ENCODE measurements around the gene SMAP2. TPM values are rescaled to one million over a fixed set of nuclear protein-coding genes. Genes with fewer than 3 reads are reported as not detected.
A peak's percentile ranks its signal among the peaks of the same experiment; 100 is the strongest.

The SMAP2 gene
- total RNA-seq, 3 donors from 2014 or later (not counting 1 experiment from before 2014, with no cell fraction given) = 95.0 to 136 (median 127) TPM

DNA sequence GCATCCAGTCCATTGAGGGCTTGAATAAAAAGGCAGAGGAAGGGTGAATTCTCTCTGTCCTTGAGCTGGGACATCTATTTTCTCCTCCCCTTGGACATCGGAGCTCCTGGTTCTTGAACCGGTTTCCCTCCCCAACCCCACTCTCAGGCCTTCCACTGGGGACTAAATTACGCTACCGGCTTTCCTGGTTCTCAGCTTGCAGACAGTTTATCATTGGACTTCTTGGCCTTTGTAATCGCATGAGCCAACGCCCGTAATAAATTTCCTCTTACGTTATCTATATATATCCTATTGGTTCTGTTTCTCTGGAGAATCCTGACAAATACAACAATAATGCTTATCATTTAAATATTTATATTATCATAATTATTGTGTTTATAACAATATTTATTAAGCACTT is 36.1 kb upstream of the SMAP2 start:
- no peak overlapping the region for H3K4me3 Mint-ChIP-seq

DNA sequence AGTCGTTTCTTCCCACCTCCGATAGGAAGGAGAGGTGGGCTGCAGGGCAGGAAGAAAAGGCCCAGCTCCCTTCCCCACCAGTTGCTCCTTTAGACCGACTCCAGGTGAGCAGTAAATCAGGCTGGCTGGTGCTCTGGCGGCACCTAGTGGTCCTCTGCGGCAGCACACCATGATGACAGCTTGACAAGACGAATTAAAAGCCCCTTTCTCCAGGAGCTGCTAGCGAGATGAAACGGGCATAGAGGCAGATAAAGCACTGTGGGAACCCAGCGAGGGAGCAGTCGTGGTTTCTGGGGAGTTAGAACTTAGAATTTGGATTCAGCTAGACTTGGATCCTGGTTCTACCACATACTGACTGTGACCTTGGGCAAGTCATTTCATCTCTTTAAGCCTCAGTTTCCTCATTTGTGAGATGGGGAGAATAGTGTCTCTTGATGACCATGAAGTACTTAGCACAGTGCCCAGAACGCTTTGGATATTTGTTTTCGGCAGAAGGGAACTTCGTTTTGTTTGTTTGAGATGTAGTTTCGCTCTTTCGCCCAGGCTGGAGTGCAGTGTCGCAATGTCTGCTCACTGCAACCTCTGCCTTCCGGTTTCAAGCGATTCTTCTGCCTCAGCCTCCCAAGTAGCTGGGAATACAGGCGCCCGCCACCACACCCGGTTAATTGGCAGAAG is 34.6 kb upstream of the SMAP2 start:
- no peaks in the 10 kb centered on the region for H3K9me3 ChIP-seq (ENCODE audit: control insufficient read depth, insufficient read depth, low read length)
- TF ChIP-seq, protein P1, sequence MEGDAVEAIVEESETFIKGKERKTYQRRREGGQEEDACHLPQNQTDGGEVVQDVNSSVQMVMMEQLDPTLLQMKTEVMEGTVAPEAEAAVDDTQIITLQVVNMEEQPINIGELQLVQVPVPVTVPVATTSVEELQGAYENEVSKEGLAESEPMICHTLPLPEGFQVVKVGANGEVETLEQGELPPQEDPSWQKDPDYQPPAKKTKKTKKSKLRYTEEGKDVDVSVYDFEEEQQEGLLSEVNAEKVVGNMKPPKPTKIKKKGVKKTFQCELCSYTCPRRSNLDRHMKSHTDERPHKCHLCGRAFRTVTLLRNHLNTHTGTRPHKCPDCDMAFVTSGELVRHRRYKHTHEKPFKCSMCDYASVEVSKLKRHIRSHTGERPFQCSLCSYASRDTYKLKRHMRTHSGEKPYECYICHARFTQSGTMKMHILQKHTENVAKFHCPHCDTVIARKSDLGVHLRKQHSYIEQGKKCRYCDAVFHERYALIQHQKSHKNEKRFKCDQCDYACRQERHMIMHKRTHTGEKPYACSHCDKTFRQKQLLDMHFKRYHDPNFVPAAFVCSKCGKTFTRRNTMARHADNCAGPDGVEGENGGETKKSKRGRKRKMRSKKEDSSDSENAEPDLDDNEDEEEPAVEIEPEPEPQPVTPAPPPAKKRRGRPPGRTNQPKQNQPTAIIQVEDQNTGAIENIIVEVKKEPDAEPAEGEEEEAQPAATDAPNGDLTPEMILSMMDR (IDR thresholded peaks at IDR 0.05) = peak; percentile 99
- H3K4me3 ChIP-seq (ENCODE audit: low read length) = no peak overlapping the region
- no peaks in the 10 kb centered on the region for H3K27me3 ChIP-seq (ENCODE audit: control insufficient read depth, insufficient read depth, low read length)
- intact Hi-C loops (cut with micrococcal nuclease) = loop anchor here (1.0 to 2.0 kb wide), 4 partner anchors 65 to 254 kb away; no protein-coding TSS in a partner anchor
- peak; percentile 92 to 100 (median 99) for ATAC-seq
- no peaks in the 10 kb centered on the region for H3K36me3 Mint-ChIP-seq
- 44% methylated on average over 21 of the region's 21 CpGs for WGBS (ENCODE audit: insufficient coverage)
- no peaks in the 10 kb centered on the region for H3K9me3 Mint-ChIP-seq
- no peak overlapping the region for H3K4me3 Mint-ChIP-seq
- H3K4me1 Mint-ChIP-seq = peaks cover 6 to 7% of the 10 kb centered on the region in 2 donors
- no peaks in the 10 kb centered on the region for H3K36me3 ChIP-seq (ENCODE audit: control insufficient read depth, insufficient read depth, low read length)
- H3K27ac ChIP-seq (ENCODE audit: low read length) = no peak overlapping the region
- H3K4me1 ChIP-seq (ENCODE audit: control insufficient read depth, insufficient read depth, low read length) = peaks cover 13% of the 10 kb centered on the region
- peak; percentile 84 to 94 for DNase-seq
- H3K27ac Mint-ChIP-seq = peak overlapping the region in 1 of 2 donors; percentile 32
- peaks cover 0 to 8% of the 10 kb centered on the region in 2 donors for H3K27me3 Mint-ChIP-seq (ENCODE audit: low read depth in 2 of 2)

More for the DNA sequence above, 36.1 kb upstream of the SMAP2 start:
- TF ChIP-seq, protein P1 (IDR thresholded peaks at IDR 0.05) = no peak
- Histone ChIP-seq H3K9me3 (ENCODE audit: control insufficient read depth, insufficient read depth, low read length) (no peaks in the 10 kb centered on the region), H3K27me3 (ENCODE audit: control insufficient read depth, insufficient read depth, low read length) (no peaks in the 10 kb centered on the region), H3K4me1 (ENCODE audit: control insufficient read depth, insufficient read depth, low read length) (peaks cover 12% of the 10 kb centered on the region), H3K36me3 (ENCODE audit: control insufficient read depth, insufficient read depth, low read length) (no peaks in the 10 kb centered on the region), H3K27ac (ENCODE audit: low read length) (no peak overlapping the region), H3K4me3 (ENCODE audit: low read length) (no peak overlapping the region)
- H3K4me1 Mint-ChIP-seq = peaks cover 6 to 7% of the 10 kb centered on the region in 2 donors
- H3K27ac Mint-ChIP-seq = no peak overlapping the region
- DNase-seq (no peak), ATAC-seq (no peak)
- no peaks in the 10 kb centered on the region for H3K9me3 Mint-ChIP-seq
- 99% methylated on average over 7 of the region's 8 CpGs for WGBS (ENCODE audit: insufficient coverage)
- no peaks in the 10 kb centered on the region for H3K36me3 Mint-ChIP-seq
- H3K27me3 Mint-ChIP-seq (ENCODE audit: low read depth in 2 of 2) = peaks cover 7 to 12% of the 10 kb centered on the region in 2 donors
- intact Hi-C loops (cut with micrococcal nuclease) = no loop called here

DNA sequence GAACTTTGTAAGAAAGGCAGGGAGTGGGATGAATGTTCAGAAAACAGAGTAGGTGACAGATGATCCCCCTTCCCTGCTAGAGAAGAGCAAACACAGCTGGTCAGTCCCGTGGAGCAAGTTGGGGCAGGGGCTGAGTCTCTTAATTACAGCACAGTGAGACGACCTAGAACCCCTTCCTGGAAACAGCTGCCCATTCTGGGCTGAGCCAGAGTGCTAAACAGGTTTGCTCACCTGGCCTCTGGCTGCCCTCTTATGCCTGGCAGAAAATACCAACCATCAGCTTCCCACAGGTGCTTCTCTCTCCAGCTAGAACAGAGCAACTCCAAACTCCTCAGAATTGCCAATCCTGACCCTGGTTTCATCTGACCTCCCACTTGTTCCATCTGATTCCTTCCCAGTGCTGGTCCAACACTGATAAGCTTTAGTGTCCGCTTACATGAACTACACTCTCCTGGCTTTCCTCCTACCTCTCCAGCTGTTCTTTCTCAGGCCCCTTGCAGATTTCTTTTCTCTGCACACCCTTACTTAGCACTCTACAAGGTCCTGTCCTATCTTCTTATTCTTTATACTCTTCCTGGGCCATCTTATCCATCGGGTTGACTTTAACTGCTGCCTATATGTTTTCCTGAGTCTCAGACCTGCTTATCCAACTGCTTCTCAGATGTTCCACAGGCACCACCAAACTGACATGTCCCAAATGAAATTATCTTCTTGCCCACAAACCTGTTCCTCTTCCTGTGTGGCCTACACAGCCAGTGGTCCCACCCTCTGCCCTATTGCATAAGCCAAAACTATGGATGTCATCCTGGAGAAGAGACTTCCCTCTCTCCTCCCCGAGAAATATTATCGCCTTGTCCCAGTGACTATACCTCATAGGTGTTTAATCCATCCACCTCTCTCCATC is 33.9 kb upstream of the SMAP2 start:
- H3K27ac Mint-ChIP-seq = no peak overlapping the region
- ATAC-seq (no peak), DNase-seq (no peak)
- H3K9me3 Mint-ChIP-seq = no peaks in the 10 kb centered on the region
- no peak overlapping the region for H3K27ac ChIP-seq (ENCODE audit: low read length)
- H3K4me1 Mint-ChIP-seq = peaks cover 6 to 7% of the 10 kb centered on the region in 2 donors
- H3K27me3 Mint-ChIP-seq (ENCODE audit: low read depth in 2 of 2) = peaks cover 0 to 8% of the 10 kb centered on the region in 2 donors
- 68% methylated on average over 6 of the region's 6 CpGs for WGBS (ENCODE audit: insufficient coverage)
- no peaks in the 10 kb centered on the region for H3K9me3 ChIP-seq (ENCODE audit: control insufficient read depth, insufficient read depth, low read length)
- H3K4me3 Mint-ChIP-seq = no peak overlapping the region
- H3K36me3 Mint-ChIP-seq = no peaks in the 10 kb centered on the region
- no peaks in the 10 kb centered on the region for H3K36me3 ChIP-seq (ENCODE audit: control insufficient read depth, insufficient read depth, low read length)
- peaks cover 18% of the 10 kb centered on the region for H3K4me1 ChIP-seq (ENCODE audit: control insufficient read depth, insufficient read depth, low read length)
- intact Hi-C loops (cut with micrococcal nuclease) = loop anchor here (2.0 kb wide), 2 partner anchors 195 to 255 kb away; no protein-coding TSS in a partner anchor
- H3K27me3 ChIP-seq (ENCODE audit: control insufficient read depth, insufficient read depth, low read length) = no peaks in the 10 kb centered on the region
- TF ChIP-seq, protein P1 (IDR thresholded peaks at IDR 0.05) = no peak
- H3K4me3 ChIP-seq (ENCODE audit: low read length) = no peak overlapping the region

All from natural killer cell (primary cell).